ENCODE measurements around the gene TLR9. TPM values are rescaled to one million over a fixed set of nuclear protein-coding genes. Genes with fewer than 3 reads are reported as not detected.

Gene TLR9
- total RNA-seq, 1 experiment from 2014 or later = not detected

DNA sequence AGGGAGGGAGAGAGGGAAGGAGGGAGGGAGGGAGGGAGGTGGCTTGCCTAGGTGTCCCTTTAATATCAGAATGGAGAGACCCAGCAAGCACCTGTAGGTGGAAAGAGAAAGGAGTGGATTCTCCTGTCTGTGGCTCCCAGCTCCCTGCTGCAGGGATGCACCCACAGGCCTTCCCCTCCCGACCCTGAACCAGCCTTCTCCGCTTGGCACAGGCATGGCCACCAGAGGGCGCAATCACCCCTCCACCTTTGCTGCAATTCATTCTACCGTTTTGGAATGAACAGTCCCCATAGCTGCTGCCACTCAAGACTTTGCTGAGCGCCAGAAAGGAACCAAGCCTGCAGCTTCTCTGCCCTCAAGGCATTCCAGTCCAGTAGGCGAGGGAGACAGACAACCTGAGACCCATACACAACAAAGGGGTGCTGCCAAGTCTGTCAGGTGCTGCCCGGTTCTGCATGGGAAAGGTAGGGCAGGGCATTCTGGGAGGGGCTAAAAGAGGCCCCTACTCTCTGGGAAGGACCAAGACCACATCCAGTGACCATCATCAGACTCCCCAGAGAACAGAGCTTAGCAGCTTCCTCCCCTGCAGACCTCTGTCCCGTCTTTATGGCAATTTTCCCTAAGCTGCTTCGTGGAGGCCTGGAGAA is 4.9 kb downstream of the TLR9 start:
- Histone ChIP-seq H3K9me3 (ENCODE audit: control insufficient read depth, insufficient read depth, low read depth, low read length) (no peaks in the 10 kb centered on the region), H3K36me3 (ENCODE audit: control insufficient read depth, insufficient read depth, low read length) (no peaks in the 10 kb centered on the region), H3K27ac (ENCODE audit: low read length) (no peak overlapping the region), H3K4me3 (ENCODE audit: low read depth in 2 of 2, low read length in 2 of 2) (no peak overlapping the region), H3K27me3 (ENCODE audit: control insufficient read depth, insufficient read depth, low read length) (no peaks in the 10 kb centered on the region), H3K4me1 (ENCODE audit: control insufficient read depth, insufficient read depth, low read length) (peaks cover 19% of the 10 kb centered on the region)
- ChIA-PET CTCF (interaction anchor here (0.5 to 1.3 kb wide), 5 partner anchors 29 to 499 kb away, joined by 3 to 4 read pairs (median 3); partner anchors contain the start of gene POC1A), POLR2A (no interaction called here)
- BruUV-seq (replicated peaks) = no TSS peak
- intact Hi-C loops (cut with micrococcal nuclease; ENCODE audit: unreplicated experiment) (no loop called here), in situ Hi-C loops (cut with HindIII; ENCODE audit: low pct_unique_long_range_greater_than_20kb, low sequenced_read_pairs) (no loop called here)
- ATAC-seq (peak; percentile 80), DNase-seq (ENCODE audit: low read depth, low spot score) (peak; percentile 64)
- no peak for TF ChIP-seq TCF7L2 (IDR thresholded peaks at IDR 0.05; ENCODE audit: low read depth, low read length)
- no peak for TF ChIP-seq SIN3A (IDR thresholded peaks at IDR 0.05; ENCODE audit: borderline replicate concordance, insufficient read depth, low read depth, low read length)
- TF ChIP-seq, protein P1, sequence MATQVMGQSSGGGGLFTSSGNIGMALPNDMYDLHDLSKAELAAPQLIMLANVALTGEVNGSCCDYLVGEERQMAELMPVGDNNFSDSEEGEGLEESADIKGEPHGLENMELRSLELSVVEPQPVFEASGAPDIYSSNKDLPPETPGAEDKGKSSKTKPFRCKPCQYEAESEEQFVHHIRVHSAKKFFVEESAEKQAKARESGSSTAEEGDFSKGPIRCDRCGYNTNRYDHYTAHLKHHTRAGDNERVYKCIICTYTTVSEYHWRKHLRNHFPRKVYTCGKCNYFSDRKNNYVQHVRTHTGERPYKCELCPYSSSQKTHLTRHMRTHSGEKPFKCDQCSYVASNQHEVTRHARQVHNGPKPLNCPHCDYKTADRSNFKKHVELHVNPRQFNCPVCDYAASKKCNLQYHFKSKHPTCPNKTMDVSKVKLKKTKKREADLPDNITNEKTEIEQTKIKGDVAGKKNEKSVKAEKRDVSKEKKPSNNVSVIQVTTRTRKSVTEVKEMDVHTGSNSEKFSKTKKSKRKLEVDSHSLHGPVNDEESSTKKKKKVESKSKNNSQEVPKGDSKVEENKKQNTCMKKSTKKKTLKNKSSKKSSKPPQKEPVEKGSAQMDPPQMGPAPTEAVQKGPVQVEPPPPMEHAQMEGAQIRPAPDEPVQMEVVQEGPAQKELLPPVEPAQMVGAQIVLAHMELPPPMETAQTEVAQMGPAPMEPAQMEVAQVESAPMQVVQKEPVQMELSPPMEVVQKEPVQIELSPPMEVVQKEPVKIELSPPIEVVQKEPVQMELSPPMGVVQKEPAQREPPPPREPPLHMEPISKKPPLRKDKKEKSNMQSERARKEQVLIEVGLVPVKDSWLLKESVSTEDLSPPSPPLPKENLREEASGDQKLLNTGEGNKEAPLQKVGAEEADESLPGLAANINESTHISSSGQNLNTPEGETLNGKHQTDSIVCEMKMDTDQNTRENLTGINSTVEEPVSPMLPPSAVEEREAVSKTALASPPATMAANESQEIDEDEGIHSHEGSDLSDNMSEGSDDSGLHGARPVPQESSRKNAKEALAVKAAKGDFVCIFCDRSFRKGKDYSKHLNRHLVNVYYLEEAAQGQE (IDR thresholded peaks at IDR 0.05; ENCODE audit: insufficient read depth in 1 of 2, low read depth in 2 of 2, low read length in 1 of 2) = no peak
- TF ChIP-seq, protein P2, sequence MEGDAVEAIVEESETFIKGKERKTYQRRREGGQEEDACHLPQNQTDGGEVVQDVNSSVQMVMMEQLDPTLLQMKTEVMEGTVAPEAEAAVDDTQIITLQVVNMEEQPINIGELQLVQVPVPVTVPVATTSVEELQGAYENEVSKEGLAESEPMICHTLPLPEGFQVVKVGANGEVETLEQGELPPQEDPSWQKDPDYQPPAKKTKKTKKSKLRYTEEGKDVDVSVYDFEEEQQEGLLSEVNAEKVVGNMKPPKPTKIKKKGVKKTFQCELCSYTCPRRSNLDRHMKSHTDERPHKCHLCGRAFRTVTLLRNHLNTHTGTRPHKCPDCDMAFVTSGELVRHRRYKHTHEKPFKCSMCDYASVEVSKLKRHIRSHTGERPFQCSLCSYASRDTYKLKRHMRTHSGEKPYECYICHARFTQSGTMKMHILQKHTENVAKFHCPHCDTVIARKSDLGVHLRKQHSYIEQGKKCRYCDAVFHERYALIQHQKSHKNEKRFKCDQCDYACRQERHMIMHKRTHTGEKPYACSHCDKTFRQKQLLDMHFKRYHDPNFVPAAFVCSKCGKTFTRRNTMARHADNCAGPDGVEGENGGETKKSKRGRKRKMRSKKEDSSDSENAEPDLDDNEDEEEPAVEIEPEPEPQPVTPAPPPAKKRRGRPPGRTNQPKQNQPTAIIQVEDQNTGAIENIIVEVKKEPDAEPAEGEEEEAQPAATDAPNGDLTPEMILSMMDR (IDR thresholded peaks at IDR 0.05) = peak; percentile 88

DNA sequence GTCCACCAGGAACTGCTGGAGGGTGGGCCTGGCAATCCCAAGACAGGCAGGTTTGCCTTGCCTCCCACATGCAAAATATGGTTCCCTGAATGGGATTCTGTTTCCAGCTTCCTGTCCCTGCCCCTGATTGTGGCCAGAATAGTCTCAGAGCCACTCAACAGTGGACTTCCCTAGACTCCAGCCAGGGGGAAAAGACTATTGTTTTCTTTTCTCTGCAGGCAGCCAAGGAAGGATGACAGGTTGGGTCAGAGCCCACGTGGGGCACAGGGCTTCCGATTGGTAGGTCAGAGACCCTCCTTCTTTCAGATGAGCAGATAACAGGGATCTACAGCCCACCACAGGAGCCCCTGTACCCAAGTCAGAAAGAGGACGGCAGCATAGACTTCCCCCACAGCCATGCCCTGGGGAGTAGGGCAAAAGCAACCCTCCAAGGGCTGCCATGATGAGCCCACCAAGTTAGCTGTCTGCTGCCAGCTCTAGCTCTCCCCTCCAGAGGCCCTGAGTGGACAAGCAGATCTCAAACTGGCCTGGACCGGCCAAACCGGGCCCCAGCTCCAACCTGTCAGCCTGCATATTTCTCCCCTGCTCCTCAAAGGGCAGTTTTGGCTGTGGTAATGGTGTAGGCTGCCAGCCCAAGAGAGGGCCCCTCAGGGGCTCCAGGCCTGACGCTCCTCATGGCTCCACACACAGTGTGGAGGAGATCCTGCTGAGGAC is 6.4 kb downstream of the TLR9 start:
- in situ Hi-C loops (cut with HindIII; ENCODE audit: low pct_unique_long_range_greater_than_20kb, low sequenced_read_pairs) (no loop called here), intact Hi-C loops (cut with micrococcal nuclease; ENCODE audit: unreplicated experiment) (no loop called here)
- BruUV-seq (replicated peaks) = no TSS peak
- Histone ChIP-seq H3K36me3 (ENCODE audit: control insufficient read depth, insufficient read depth, low read length) (no peaks in the 10 kb centered on the region), H3K4me3 (ENCODE audit: low read depth in 2 of 2, low read length in 2 of 2) (no peak overlapping the region), H3K9me3 (ENCODE audit: control insufficient read depth, insufficient read depth, low read depth, low read length) (no peaks in the 10 kb centered on the region), H3K4me1 (ENCODE audit: control insufficient read depth, insufficient read depth, low read length) (peaks cover 19% of the 10 kb centered on the region), H3K27me3 (ENCODE audit: control insufficient read depth, insufficient read depth, low read length) (no peaks in the 10 kb centered on the region), H3K27ac (ENCODE audit: low read length) (no peak overlapping the region; the same call in 1 of the 2 replicates)
- CTCF ChIA-PET = interaction anchor here (0.6 to 0.7 kb wide), 2 partner anchors 137 to 166 kb away, joined by 3 to 6 read pairs; no protein-coding TSS in a partner anchor
- DNase-seq (ENCODE audit: low read depth, low spot score) = no peak
- POLR2A ChIA-PET = interaction anchor here (0.6 kb wide), 1 partner anchor 23 kb away, joined by 5 read pairs; no protein-coding TSS in a partner anchor
- ATAC-seq = no peak
- TF ChIP-seq, protein P1 (IDR thresholded peaks at IDR 0.05; ENCODE audit: insufficient read depth in 1 of 2, low read depth in 2 of 2, low read length in 1 of 2) = no peak
- TF ChIP-seq POLR2AphosphoS5 (IDR thresholded peaks at IDR 0.05; ENCODE audit: low read depth, low read length) (no peak), SIN3A (IDR thresholded peaks at IDR 0.05; ENCODE audit: borderline replicate concordance, insufficient read depth, low read depth, low read length) (no peak), TCF7L2 (IDR thresholded peaks at IDR 0.05; ENCODE audit: low read depth, low read length) (no peak)
- TF ChIP-seq, protein P2 (IDR thresholded peaks at IDR 0.05) = no peak
